Measurements from ENCODE around the gene NPW. TPM values are rescaled to one million over a fixed set of nuclear protein-coding genes. Genes with fewer than 3 reads are reported as not detected.

NPW gene
- total RNA-seq, 4 donors from 2014 or later, result not detected

GRCh38 chr16:2035431-2036199, 16.0 kb downstream of the NPW start:
- no peaks in the 10 kb centered on the region for H3K36me3 ChIP-seq
- H3K4me3 ChIP-seq, result peak overlapping the region; percentile 38 to 62 (median 45)

GRCh38 chr16:2036200-2036966, 16.8 kb downstream of the NPW start:
- peak overlapping the region; percentile 67 to 84 (median 76) for H3K27ac ChIP-seq
- intact Hi-C loops (cut with DNase I; ENCODE audit: low total_unique reads) (no loop called here), in situ Hi-C loops (cut with MboI; ENCODE audit: low sequenced_read_pairs in 4 of 4) (no loop called here)
- H3K4me3 ChIP-seq, result peak overlapping the region; percentile 38 to 62 (median 45)
- no peak for DNase-seq
- no peak for ATAC-seq
- TF ChIP-seq POLR2A (IDR thresholded peaks at IDR 0.05), result no peak
- no peak for TF ChIP-seq CTCF (IDR thresholded peaks at IDR 0.05 in 4 of 5, conservative IDR thresholded peaks at IDR 0.05 in 1 of 5)
- H3K9me3 ChIP-seq, result no peaks in the 10 kb centered on the region
- H3K36me3 ChIP-seq, result no peaks in the 10 kb centered on the region
- peaks cover 24 to 57% of the 10 kb centered on the region in 2 donors for H3K4me1 ChIP-seq
- no peaks in the 10 kb centered on the region for H3K27me3 ChIP-seq

More at GRCh38 chr16:2035431-2036199, 16.0 kb downstream of the NPW start:
- H3K27ac ChIP-seq, result peak overlapping the region; percentile 67 to 84 (median 76)
- intact Hi-C loops (cut with DNase I; ENCODE audit: low total_unique reads), result no loop called here
- H3K4me1 ChIP-seq, result peaks cover 16 to 50% of the 10 kb centered on the region in 2 donors
- ATAC-seq, result no peak
- DNase-seq, result no peak
- in situ Hi-C loops (cut with MboI; ENCODE audit: low sequenced_read_pairs in 4 of 4), result no loop called here
- H3K9me3 ChIP-seq, result no peaks in the 10 kb centered on the region
- no peaks in the 10 kb centered on the region for H3K27me3 ChIP-seq
- no peak for TF ChIP-seq CTCF (IDR thresholded peaks at IDR 0.05 in 4 of 5, conservative IDR thresholded peaks at IDR 0.05 in 1 of 5)
- TF ChIP-seq POLR2A (IDR thresholded peaks at IDR 0.05), result no peak

- Histone ChIP-seq H3K27me3 (no peaks in the 10 kb centered on the region), H3K4me1 (peaks cover 29 to 53% of the 10 kb centered on the region in 2 donors), H3K4me3 (peak overlapping the region; percentile 5 to 62 (median 39)), H3K9me3 (no peaks in the 10 kb centered on the region), H3K36me3 (no peaks in the 10 kb centered on the region), H3K27ac (peak overlapping the region; percentile 67 to 84 (median 76))
- in situ Hi-C loops (cut with MboI; ENCODE audit: low sequenced_read_pairs in 4 of 4), result no loop called here
- intact Hi-C loops (cut with DNase I; ENCODE audit: low total_unique reads), result no loop called here
- no peak for DNase-seq
- TF ChIP-seq POLR2A (IDR thresholded peaks at IDR 0.05) (no peak), CTCF (IDR thresholded peaks at IDR 0.05 in 4 of 5, conservative IDR thresholded peaks at IDR 0.05 in 1 of 5) (no peak)
- no peak for ATAC-seq
These were observed 17.5 kb downstream of the NPW start for GRCh38 chr16:2037115-2037514.

- no peak for TF ChIP-seq POLR2A (IDR thresholded peaks at IDR 0.05)
- TF ChIP-seq CTCF (IDR thresholded peaks at IDR 0.05 in 4 of 5, conservative IDR thresholded peaks at IDR 0.05 in 1 of 5), result no peak
- peak overlapping the region in 3 of 4 donors; percentile 28 to 62 (median 32) for H3K4me3 ChIP-seq
- intact Hi-C loops (cut with DNase I; ENCODE audit: low total_unique reads), result no loop called here
- H3K9me3 ChIP-seq, result no peaks in the 10 kb centered on the region
- ATAC-seq, result no peak
- peak overlapping the region; percentile 67 to 84 (median 76) for H3K27ac ChIP-seq
- no peaks in the 10 kb centered on the region for H3K27me3 ChIP-seq
- peaks cover 29 to 48% of the 10 kb centered on the region in 2 donors for H3K4me1 ChIP-seq
- H3K36me3 ChIP-seq, result no peaks in the 10 kb centered on the region
- in situ Hi-C loops (cut with MboI; ENCODE audit: low sequenced_read_pairs in 4 of 4), result no loop called here
- DNase-seq, result no peak
These were observed 18.2 kb downstream of the NPW start for GRCh38 chr16:2037647-2038381.

All from gastrocnemius medialis (tissue), 4 donors.